Skin epidermis (tissue), 12 donors: ENCODE data around the gene CSNK2A1.
"Not testable (repeated sequence)": the region's sequence is repeated elsewhere in the genome, so short reads cannot be mapped to it uniquely, and the experiment has no call there.

Experiments used
- H3K27ac ChIP-seq, 21 experiments: fragments of 200-600 bp; sonication (generic) in 11 of 21; one replicate each; pipeline ENCODE4 v1.5.0; 2020; ENCODE audit warnings: mild to moderate bottlenecking in 3 of 21, inconsistent platforms in 2 of 21, moderate library complexity in 2 of 21
- H3K4me3 ChIP-seq, 7 experiments: fragments of 200-600 bp; sonication (generic) in 2 of 7; one replicate each; pipeline ENCODE4 v1.5.0; 2020; ENCODE audit warnings: inconsistent platforms in 2 of 7, mild to moderate bottlenecking in 2 of 7, moderate library complexity in 1 of 7

The CSNK2A1 gene

GRCh38 chr20:507006-507758, 36.4 kb downstream of the CSNK2A1 start:
- H3K27ac ChIP-seq: no peak overlapping the region
- no peak overlapping the region for H3K4me3 ChIP-seq

GRCh38 chr20:504632-505075, 38.9 kb downstream of the CSNK2A1 start:
- H3K27ac ChIP-seq: no peak overlapping the region
- no peak overlapping the region for H3K4me3 ChIP-seq

GRCh38 chr20:503048-503737, 40.4 kb downstream of the CSNK2A1 start:
- no peak overlapping the region for H3K27ac ChIP-seq

GRCh38 chr20:497979-498378, 45.6 kb downstream of the CSNK2A1 start:
- Histone ChIP-seq H3K4me3 (no peak overlapping the region), H3K27ac (no peak overlapping the region)

More at GRCh38 chr20:503048-503737, 40.4 kb downstream of the CSNK2A1 start:
- no peak overlapping the region for H3K4me3 ChIP-seq

GRCh38 chr20:496126-496696, 47.4 kb downstream of the CSNK2A1 start:
- Histone ChIP-seq H3K4me3 (no peak overlapping the region), H3K27ac (peak overlapping the region in 4 of 21 experiments; percentile 9 to 34 (median 30))

- no peak overlapping the region for H3K27ac ChIP-seq
- H3K4me3 ChIP-seq: no peak overlapping the region
Observed at GRCh38 chr20:492159-492558, 51.4 kb downstream of the CSNK2A1 start.

GRCh38 chr20:487655-488054, 55.9 kb downstream of the CSNK2A1 start:
- H3K27ac ChIP-seq: no peak overlapping the region

GRCh38 chr20:483815-484644, 59.6 kb downstream of the CSNK2A1 start:
- H3K4me3 ChIP-seq: no peak overlapping the region
- H3K27ac ChIP-seq: no peak overlapping the region

More at GRCh38 chr20:487655-488054, 55.9 kb downstream of the CSNK2A1 start:
- H3K4me3 ChIP-seq: no peak overlapping the region

- no peak overlapping the region for H3K4me3 ChIP-seq
Observed at GRCh38 chr20:481167-481566, 62.4 kb downstream of the CSNK2A1 start.

GRCh38 chr20:480044-480443, 63.5 kb downstream of the CSNK2A1 start:
- no peak overlapping the region for H3K27ac ChIP-seq
- no peak overlapping the region for H3K4me3 ChIP-seq

More at GRCh38 chr20:481167-481566, 62.4 kb downstream of the CSNK2A1 start:
- H3K27ac ChIP-seq: no peak overlapping the region

- Histone ChIP-seq H3K4me3 (no peak overlapping the region), H3K27ac (no peak overlapping the region)
Observed at GRCh38 chr20:479487-479886, 64.1 kb downstream of the CSNK2A1 start.

- Histone ChIP-seq H3K27ac (no peak overlapping the region), H3K4me3 (no peak overlapping the region)
Observed at GRCh38 chr20:478949-479429, 64.6 kb downstream of the CSNK2A1 start.

GRCh38 chr20:478010-478948, 65.3 kb downstream of the CSNK2A1 start:
- Histone ChIP-seq H3K4me3 (no peak overlapping the region), H3K27ac (peak overlapping the region in 1 of 21 experiments; percentile 11)

- peak overlapping the region in 2 of 21 experiments; percentile 24 to 36 for H3K27ac ChIP-seq
Observed at GRCh38 chr20:476561-477249, 66.9 kb downstream of the CSNK2A1 start.

GRCh38 chr20:475463-476357, 67.9 kb downstream of the CSNK2A1 start:
- H3K27ac ChIP-seq: peak overlapping the region in 4 of 21 experiments; percentile 5 to 48 (median 30)
- H3K4me3 ChIP-seq: no peak overlapping the region

More at GRCh38 chr20:476561-477249, 66.9 kb downstream of the CSNK2A1 start:
- not testable (repeated sequence) for H3K4me3 ChIP-seq

- Histone ChIP-seq H3K4me3 (no peak overlapping the region), H3K27ac (no peak overlapping the region)
Observed at GRCh38 chr20:474581-474980, 69.0 kb downstream of the CSNK2A1 start.

- Histone ChIP-seq H3K4me3 (no peak overlapping the region), H3K27ac (no peak overlapping the region)
Observed at GRCh38 chr20:472889-473292, 70.7 kb downstream of the CSNK2A1 start.
